ENCODE measurements around the gene GPC6. TPM values are rescaled to one million over a fixed set of nuclear protein-coding genes. Genes with fewer than 3 reads are reported as not detected.

GPC6 gene
- total RNA-seq, 1 donor from 2014 or later: 8.4 TPM

DNA sequence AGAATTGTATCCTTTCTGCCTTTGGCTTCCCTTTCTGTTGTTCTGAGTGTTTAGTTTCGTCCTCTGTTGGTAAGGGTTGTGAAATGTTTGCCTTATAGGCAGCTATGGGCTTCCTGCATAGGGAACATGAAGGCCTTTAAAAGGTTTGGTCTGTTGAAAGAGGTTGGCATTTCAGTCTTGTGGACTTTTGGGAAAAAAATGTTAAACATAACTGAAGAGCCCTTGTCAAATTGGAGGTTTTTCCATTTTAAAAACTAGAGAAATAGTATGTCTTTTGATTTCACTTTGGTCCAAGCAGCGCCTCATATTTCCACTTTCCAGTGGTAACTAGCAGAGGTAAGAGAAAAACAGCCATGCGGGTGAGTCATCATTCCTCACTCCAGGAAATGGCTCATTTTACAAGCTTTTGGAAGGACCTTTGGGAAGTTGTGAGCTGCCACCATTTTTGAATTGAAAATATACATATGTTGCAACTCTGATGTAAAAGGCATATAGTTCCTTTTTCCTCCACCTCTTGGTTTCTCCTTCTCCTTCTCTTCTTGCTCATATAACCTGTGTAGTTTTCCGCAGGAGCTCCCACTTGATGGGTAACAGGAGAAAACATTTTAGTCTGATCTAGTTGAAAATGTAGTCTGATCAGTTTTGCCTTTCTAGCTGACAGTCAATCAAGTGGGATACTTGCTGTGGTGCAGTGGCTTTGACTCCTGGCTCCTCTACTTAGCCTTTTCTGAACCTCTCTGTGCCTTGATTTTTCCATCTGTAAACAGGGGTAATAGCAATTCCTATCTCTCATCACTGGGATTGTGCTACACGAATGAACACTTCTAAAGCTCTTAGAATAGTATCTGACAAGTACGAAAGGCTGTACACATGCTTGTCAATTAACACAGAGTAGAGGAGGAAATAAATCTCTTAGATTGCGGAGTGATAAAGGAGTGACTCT, 23.0 kb downstream of the GPC6 start:
- ATAC-seq (peak; percentile 61), DNase-seq (no peak)
- Histone ChIP-seq H3K27ac (peak overlapping the region; percentile 20), H3K27me3 (no peaks in the 10 kb centered on the region), H3K9me3 (no peaks in the 10 kb centered on the region), H3K36me3 (no peaks in the 10 kb centered on the region), H3K4me1 (no peaks in the 10 kb centered on the region), H3K4me3 (no peak overlapping the region)
- intact Hi-C loops (cut with DNase I): no loop called here
- TF ChIP-seq, protein P1, sequence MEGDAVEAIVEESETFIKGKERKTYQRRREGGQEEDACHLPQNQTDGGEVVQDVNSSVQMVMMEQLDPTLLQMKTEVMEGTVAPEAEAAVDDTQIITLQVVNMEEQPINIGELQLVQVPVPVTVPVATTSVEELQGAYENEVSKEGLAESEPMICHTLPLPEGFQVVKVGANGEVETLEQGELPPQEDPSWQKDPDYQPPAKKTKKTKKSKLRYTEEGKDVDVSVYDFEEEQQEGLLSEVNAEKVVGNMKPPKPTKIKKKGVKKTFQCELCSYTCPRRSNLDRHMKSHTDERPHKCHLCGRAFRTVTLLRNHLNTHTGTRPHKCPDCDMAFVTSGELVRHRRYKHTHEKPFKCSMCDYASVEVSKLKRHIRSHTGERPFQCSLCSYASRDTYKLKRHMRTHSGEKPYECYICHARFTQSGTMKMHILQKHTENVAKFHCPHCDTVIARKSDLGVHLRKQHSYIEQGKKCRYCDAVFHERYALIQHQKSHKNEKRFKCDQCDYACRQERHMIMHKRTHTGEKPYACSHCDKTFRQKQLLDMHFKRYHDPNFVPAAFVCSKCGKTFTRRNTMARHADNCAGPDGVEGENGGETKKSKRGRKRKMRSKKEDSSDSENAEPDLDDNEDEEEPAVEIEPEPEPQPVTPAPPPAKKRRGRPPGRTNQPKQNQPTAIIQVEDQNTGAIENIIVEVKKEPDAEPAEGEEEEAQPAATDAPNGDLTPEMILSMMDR (IDR thresholded peaks at IDR 0.05): no peak

DNA sequence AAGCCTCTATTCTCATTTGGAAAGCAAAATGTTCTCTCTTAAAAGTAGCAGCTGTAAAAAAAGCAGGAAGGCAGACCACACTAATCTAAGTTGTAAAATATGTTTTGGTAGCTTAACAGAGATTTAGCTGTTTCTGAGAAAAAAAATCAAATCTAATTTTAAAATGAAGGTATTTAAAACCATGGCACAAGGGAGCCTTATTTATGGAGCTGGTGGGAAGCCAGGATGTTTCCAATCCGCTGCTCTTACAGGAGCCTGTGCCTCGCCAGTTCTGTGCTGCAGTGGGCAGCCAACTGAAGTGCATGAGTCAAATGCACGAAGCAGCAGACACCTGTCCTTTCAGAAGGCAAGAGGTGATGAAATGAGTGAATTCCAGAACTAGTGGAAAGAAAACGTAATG, 28.2 kb downstream of the GPC6 start:
- ATAC-seq (no peak), DNase-seq (no peak)
- Histone ChIP-seq H3K9me3 (no peaks in the 10 kb centered on the region), H3K36me3 (no peaks in the 10 kb centered on the region), H3K4me3 (no peak overlapping the region), H3K27me3 (no peaks in the 10 kb centered on the region), H3K27ac (no peak overlapping the region), H3K4me1 (no peaks in the 10 kb centered on the region)
- intact Hi-C loops (cut with DNase I): no loop called here
- TF ChIP-seq, protein P1 (IDR thresholded peaks at IDR 0.05): no peak

DNA sequence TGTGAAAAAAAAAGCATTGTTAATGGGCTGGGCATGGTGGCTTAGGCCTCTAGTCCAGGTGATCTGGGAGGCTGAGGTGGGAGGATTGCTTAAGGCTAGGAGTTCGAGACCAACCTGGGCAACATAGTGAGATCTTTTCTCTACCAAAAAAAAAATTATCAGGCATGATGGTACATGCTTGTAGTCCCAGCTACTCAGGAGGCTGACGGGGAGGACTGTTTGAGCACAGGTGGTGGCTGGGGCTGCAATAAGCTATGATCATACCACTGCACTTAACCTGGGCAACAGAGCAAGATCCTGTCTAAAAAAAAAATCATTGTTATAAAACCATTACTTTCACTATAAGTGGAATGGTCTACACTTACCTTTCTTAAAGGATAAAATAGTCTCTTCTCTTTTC, 30.4 kb downstream of the GPC6 start:
- Histone ChIP-seq H3K4me1 (no peaks in the 10 kb centered on the region), H3K36me3 (no peaks in the 10 kb centered on the region), H3K27ac (no peak overlapping the region), H3K9me3 (no peaks in the 10 kb centered on the region), H3K27me3 (no peaks in the 10 kb centered on the region), H3K4me3 (no peak overlapping the region)
- no peak for DNase-seq
- ATAC-seq: no peak
- TF ChIP-seq, protein P1 (IDR thresholded peaks at IDR 0.05): no peak
- intact Hi-C loops (cut with DNase I): no loop called here

DNA sequence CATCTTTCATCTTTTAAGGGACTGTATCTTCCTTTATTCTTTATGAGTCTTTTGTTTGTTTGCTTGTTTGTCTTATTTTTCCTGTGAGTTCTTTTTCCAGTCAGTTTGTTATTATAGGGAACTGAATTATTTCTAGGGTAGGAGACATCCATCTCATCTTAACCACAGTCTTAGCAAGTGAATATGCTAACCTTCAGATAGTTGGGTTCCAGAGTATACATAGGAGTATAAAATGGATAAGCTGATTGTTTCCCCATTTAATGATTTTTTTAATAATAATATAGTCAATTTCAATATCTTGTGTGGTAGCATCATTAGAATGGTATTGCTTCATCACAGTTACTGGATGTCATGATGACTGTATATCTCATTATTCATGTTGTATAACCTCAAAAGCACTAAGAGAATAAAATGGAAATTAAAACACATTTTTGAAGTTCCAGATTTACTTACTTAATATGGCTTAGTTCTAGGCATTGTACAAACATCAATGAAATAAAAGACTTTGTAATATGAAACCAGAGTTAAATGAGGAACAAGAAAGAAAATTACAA, 33.0 kb downstream of the GPC6 start:
- Histone ChIP-seq H3K4me3 (no peak overlapping the region), H3K27ac (no peak overlapping the region), H3K36me3 (no peaks in the 10 kb centered on the region), H3K27me3 (no peaks in the 10 kb centered on the region), H3K9me3 (no peaks in the 10 kb centered on the region), H3K4me1 (no peaks in the 10 kb centered on the region)
- DNase-seq (no peak), ATAC-seq (no peak)
- TF ChIP-seq, protein P1 (IDR thresholded peaks at IDR 0.05): no peak
- intact Hi-C loops (cut with DNase I): no loop called here

DNA sequence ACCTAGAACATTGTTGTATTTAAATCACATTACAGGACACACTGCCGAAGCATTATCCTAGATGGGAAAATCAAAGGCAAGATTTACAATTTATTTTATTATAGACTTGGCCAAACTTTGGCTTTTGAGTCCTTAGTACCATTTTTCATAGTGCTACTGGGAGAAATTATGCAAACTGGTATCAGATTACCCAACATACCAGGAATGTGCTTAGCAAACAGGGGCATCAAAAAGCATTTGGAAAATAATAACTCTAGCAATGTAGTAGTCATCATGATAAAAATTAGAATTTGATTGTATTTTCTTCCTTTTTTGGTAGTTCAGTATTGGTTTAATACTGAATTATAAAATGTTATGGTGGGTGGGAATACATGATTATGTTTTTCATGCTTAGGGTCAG, 34.0 kb downstream of the GPC6 start:
- H3K4me3 ChIP-seq: no peak overlapping the region
- no peaks in the 10 kb centered on the region for H3K9me3 ChIP-seq
- intact Hi-C loops (cut with DNase I): no loop called here
- no peaks in the 10 kb centered on the region for H3K27me3 ChIP-seq
- H3K36me3 ChIP-seq: no peaks in the 10 kb centered on the region
- no peak for ATAC-seq
- no peaks in the 10 kb centered on the region for H3K4me1 ChIP-seq
- no peak for DNase-seq
- TF ChIP-seq, protein P1 (IDR thresholded peaks at IDR 0.05): no peak
- H3K27ac ChIP-seq: no peak overlapping the region

All from upper lobe of right lung (tissue), 1 donor.